KBM-7 (cell line): ENCODE measurements around the gene PHKG1.
"Not testable (repeated sequence)": the region's sequence is repeated elsewhere in the genome, so short reads cannot be mapped to it uniquely, and the experiment has no call there.

ENCODE experiments used
- DNase-seq: peaks from one replicate; pipeline ENCODE4 v3.0.0-alpha.2; 2015
- in situ Hi-C: fragments of 300-500 bp; cut with MboI; formaldehyde crosslinking; loops from 2 replicates; pipeline ENCODE4 v1.14.3; 2020; ENCODE audit warnings: low sequenced_read_pairs, low pct_unique_long_range_greater_than_20kb, mixed read lengths

The PHKG1 gene

DNA sequence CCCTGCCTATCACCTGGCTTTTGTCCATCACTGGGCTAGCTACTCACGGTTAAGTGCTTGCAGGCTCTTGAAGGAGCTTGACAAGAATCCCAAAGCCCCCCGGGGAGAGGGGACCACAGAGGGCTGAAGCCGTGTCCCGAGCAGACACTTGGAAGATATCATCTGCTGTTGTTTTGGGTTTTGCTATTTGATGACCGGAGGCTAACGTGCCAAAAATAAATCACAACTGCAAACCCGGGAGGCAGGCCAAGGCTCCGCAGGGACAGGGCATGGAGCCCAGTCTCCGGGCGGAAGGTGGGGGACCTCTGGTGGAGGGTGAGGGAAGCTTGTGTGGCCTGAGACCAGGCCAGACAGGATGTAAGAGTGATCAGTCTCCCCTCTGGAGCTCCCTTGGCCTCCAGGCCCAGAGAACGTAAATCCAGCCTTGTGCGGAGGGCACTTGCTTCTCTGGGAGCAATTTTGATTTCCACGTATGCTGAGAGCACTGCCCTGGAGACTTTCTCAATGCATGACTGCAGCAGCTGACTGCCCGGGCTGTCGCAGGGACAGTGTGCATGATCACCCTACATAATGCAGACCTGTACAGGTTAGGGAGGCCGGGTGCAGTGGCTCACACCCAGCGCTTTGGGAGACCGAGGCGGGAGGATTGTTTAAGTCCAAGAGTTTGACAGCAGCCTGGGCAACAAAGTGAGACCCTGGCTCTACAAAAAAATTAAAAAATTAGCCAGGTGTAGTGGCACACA lies at the start of gene PHKG1:
Gene PHKG1, minus strand, starts transcription at position 164 of the 743 bp plus-strand sequence. CDS start 4,011 bp downstream, outside the sequence.
- DNase-seq, result no peak
- in situ Hi-C loops, result no loop called here

DNA sequence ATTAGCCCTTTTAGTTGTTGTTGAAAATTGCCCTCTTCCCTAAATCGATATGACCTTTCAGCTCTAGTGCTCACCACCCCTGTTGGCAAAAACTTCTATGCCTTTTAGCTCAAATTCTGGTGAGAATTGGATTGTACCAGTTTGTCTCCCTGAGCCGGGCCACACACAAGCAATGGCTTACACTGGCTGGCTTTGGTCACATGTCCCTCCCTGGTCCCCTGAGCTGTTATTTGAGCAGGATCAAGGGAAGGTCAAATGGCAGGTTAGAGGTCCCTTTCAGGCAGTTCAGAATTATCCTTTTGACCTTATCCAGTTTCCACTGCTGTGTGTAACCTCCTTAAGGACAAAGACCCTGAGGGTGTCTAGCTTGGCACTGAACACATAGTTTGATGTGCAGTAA lies 38.3 kb upstream of the PHKG1 start:
- in situ Hi-C loops, DNase-seq: not testable (repeated sequence)

DNA sequence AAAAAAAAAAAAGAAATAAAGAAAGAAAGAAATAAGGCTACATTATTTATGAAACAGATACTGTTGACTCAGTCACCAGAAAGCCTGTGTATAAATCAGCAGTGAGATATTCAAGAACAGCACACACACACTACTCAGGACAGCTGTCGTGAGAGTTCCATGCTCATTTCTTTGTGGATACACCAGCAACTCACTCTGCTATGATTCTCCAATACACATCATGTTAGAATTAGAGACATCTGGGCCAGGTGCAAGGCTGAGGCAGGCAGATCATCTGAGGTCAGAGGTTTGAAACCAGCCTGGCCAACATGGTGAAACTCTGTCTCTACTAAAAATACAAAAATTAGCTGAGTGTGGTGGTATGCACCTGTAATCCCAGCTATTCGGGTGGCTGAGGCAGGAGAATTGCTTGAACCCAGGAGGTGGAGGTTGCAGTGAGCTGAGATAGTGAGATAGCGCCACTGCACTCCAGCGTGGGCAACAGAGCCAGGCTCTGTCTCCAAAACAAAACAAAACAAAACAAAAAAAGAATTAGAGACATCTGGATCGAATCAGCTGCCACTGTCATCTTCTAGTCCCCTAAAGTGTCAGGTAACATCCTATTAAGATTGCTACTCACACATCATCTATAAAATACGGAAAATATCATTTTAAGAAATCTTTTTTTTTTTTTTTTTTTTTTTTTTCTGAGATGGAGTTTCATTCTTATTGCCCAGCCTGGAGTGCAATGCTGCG lies 34.7 kb upstream of the PHKG1 start:
- in situ Hi-C loops, result no loop called here
- DNase-seq, result no peak

GRCh38 chr7:56125831-56126230 lies 33.1 kb upstream of the PHKG1 start:
- in situ Hi-C loops, result no loop called here
- DNase-seq, result no peak

DNA sequence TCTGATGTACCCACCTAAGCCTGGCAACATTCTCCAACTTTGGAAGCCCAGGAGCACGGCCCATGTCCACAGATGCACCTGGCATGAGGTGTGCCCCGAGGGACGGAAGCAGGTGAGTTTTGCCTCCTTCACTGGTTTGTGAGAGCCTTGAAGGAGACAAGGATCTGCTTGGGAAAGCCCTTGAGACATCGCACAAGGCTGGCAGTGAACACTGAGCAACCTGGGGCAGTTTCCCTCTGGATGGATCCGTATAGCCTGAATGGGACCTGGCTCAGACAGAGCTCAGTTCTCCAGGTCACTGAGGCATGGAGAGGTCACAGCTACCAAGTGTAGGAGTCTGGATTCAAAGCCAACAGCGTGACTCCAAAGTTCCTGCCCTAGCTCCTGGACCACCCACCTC lies 32.2 kb upstream of the PHKG1 start:
- in situ Hi-C loops, result no loop called here
- DNase-seq, result no peak

GRCh38 chr7:56121440-56121839 lies 28.7 kb upstream of the PHKG1 start:
- in situ Hi-C loops, result no loop called here
- DNase-seq, result no peak

GRCh38 chr7:56115852-56116538 lies 23.2 kb upstream of the PHKG1 start, which contains the start of gene NUPR2:
Gene NUPR2, minus strand, starts transcription at chr7:56116417. Its CDS starts 103 bp downstream, at chr7:56116314.
- DNase-seq, result no peak
- in situ Hi-C loops, result no loop called here

- in situ Hi-C loops, DNase-seq: not testable (repeated sequence)
Observed at GRCh38 chr7:56112244-56112643, 19.5 kb upstream of the PHKG1 start.

GRCh38 chr7:56110611-56111010 lies 17.9 kb upstream of the PHKG1 start:
- in situ Hi-C loops, result no loop called here
- DNase-seq, result no peak

- DNase-seq, result no peak
- in situ Hi-C loops, result no loop called here
Observed at GRCh38 chr7:56107954-56108258, 15.2 kb upstream of the PHKG1 start.

DNA sequence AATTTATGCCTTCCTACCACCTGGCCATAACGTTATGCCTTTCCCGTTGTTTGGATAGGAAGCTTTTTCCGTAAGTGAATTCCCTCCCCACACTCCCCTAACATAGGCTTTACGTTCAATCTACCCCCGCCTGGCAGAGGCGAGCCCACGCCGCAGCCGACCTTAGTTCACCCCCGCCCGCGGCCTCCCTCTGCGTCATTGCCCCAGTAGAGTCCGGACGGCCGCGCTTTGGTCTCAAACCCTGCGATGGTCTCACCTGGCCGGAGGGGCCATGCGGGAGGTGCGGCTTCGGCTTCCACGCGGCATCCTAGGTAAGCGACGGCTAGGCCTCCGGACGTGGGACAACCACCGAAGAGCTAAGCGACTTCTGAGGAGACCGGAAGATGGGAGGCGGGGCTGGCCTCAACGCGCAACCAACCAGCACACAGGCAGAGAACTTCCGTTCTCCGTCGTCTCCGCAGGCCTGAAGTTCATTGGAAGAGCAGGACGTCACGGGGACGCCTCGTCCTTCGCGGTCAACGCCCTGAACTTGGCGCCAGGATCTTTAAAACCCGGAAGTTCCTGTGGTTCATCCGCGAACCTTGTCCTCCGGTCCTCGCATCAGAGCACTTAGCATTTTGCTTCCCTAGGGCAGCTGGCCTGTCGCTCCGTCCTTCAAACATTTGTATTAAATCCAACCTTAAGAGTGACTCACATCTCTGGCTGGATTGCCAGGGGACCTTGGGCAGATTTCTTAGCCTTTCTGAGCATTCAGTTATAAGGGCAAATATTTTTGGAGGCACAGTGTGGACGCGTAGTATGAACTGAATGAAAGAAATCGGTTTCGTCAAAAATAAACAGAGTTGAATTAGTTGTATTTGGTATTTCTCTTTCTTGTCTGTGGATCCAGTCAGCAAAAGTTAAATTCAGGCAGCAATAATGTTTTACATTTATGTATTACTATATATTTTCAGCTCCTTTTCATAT lies 13.6 kb upstream of the PHKG1 start, which contains the start of gene CHCHD2:
Gene CHCHD2, minus strand, starts transcription at position 369 of the 966 bp plus-strand sequence. Its CDS starts 63 bp downstream, at position 306.
- in situ Hi-C loops, result no loop called here
- peak; percentile 99 for DNase-seq

DNA sequence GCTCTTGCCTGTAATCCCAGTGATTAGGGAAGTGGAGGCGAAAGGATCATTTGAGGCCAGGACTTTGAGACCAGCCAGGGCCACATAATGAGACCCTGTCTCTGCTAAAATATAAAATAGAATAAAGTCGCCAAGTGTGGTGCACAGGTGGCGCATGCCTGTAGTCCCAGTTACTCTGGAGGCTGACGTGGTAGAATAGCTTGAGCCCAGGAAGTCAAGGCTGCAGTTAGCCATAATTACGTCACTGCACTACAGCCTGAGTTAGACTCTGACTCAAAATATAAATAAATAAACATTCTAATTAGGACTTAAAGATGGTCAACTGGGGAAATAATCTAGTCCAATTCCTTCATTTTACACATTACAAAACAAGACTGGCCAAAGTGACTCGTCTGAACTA lies 12.8 kb upstream of the PHKG1 start:
- peak; percentile 49 for DNase-seq
- in situ Hi-C loops, result no loop called here

DNA sequence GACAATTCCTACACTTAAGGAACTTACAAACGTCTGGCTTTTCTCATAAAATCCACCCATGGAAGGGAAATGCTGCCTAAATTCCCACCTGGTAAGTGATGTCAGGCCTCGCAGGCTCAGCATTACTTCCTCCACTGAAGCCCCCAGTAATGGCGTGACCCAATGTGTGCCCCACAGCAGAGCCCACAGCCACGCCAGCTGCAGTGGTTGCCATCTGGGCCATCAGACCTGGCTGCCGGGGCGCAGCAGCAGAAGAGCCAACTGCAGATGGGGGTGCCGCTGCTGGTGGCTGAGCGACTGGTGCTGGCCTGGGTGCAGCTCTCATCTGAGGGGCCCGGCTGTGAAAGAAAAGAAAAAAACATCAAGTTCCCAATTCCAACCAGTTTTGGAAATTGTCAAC lies 11.4 kb upstream of the PHKG1 start:
- in situ Hi-C loops, result not testable (repeated sequence)

DNA sequence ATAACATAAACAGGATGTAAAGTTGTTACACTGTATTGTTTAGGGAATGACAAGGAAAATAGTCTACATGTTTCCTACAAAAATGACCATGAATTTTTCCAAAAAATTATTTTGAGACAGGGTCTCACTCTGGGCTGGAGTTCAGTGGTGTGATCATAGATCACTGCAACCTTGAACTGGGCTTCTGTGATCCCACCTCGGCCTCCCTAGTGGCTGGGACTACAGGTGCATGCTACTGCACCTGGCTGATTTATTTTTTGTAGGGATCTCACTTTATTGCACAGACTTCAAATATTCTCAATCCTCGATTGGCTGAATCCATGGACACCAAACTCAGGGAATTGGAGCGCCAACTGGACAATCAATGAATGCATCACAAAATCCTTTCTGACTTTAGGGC lies 6.9 kb upstream of the PHKG1 start:
- in situ Hi-C loops, result no loop called here
- no peak for DNase-seq

More for the DNA sequence above, 11.4 kb upstream of the PHKG1 start:
- not testable (repeated sequence) for DNase-seq

DNA sequence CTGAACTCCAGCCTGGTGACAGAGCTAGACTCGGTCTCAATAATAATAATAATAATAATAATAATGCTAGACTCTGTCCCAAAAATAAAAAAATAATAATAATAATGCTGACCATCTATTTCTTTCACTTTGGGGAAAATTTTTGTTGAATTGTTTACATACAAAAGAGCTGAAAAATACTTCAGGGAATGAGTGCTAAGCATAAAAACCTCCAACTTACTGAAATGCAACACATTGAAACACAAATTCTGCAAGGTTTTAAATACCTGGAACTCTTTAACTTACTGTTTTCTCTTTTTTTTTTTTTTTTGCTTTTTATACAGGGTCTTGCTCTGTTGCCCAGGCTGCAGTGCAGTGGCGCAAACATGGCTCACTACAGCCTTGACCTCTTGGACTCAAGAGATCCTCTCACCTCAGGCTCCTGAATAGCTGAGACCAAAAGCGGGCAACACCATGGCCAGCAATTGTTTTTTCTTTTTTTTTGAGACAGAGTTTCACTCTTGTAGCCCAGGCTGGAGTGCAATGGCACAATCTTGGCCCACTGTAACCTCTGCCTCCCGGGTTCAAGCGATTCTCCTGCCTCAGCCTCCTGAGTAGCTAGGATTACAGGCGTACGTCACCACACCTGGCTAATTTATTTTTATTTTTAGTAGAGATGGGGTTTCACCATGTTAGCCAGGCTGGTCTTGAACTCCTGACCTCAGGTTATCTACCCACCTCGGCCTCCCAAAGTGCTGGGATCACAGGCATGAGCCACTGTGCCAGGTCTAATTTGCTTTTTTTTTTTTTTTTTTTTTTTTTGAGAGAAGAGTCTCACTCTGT lies 5.6 kb upstream of the PHKG1 start:
- in situ Hi-C loops, DNase-seq: not testable (repeated sequence)

DNA sequence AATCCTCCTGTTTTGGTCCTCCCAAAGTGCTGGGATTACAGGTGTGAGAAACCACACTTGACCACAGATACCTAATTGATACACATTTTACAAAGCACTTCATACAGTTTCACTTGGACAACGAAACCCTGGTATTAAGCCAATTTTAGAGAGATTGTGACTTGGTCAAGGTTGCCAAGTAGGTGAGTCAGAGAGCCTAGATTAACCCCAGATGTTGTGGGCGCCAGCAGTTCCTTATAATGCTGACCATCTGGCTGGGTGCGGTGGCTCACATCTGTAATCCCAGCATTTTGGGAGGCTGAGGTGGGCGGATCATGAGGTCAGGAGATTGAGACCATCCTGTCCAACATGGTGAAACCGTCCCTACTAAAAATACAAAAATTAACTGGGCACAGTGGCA lies 4.9 kb upstream of the PHKG1 start:
- in situ Hi-C loops, result no loop called here
- no peak for DNase-seq

- in situ Hi-C loops, DNase-seq: not testable (repeated sequence)
Observed at GRCh38 chr7:56092388-56092787, 364 bp downstream of the PHKG1 start.

- in situ Hi-C loops, result no loop called here
Observed at GRCh38 chr7:56091591-56091990, 1.2 kb downstream of the PHKG1 start.

More at GRCh38 chr7:56091591-56091990, 1.2 kb downstream of the PHKG1 start:
- DNase-seq, result no peak
